RPMI8226 (cell line): ENCODE data around the gene UBA1.

ENCODE experiments used
- DNase-seq: peaks from one replicate; pipeline ENCODE4 v3.0.0-alpha.2; 2015

UBA1 gene

DNA sequence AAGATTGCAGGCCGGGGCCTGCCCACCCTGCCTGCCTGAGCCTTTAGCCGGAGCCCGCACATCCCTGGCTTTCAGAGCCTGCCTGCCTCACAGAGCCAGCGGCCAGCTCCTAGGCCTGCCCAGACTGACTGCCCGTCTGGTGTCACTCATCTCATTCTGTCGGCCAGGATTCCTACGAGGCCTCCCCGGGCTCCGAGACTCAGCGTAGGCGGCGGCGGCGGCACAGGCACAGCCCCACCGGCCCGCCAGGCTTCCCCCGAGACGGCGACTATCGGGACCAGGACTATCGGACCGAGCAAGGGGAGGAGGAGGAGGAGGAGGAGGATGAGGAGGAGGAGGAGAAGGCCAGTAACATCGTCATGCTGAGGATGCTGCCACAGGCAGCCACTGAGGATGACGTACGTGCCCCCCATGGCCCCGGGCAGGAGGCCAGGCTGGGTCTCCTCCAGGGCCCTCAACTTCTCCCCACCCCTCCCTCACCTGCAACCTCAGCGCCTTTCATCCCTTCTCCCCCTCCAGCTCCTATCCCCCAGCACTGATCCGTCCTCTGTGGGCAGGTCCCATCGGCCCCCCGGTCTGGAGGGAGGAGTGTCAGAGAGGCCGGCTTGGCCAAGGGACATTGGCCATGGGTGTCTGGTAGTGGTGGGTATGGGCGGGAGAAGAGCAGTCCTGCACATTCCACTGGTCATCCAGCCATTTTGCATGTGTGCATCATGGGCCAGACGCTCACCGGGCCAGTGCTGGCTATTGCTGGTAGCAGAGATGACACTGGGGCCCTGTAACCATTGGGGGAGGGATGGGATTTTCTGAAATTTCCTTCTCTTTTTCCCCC is 22.6 kb upstream of the UBA1 start:
- DNase-seq, result no peak

DNA sequence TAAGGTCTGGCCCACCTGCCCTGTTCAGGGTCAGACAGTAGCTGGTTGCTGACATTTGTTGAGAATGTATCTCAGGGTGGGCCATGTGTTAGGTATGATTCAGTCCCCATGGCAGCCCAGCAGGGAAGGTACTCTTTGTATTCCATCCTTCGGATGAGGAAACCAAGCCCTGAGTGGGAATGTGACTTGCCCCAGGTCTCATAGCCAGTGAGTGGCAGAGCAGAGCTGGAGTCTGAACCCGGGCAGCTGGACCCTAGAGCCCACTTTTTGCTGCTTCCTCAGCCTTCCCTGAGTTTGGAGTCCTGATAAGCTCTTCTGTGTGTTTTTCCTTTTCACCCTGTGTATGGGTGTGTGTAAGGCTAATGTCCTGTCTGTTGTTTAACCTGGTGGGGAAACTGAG is 21.6 kb upstream of the UBA1 start:
- no peak for DNase-seq

- no peak for DNase-seq
Observed at GRCh38 chrX:47172549-47172948, 21.1 kb upstream of the UBA1 start.

- DNase-seq, result no peak
Observed at GRCh38 chrX:47172971-47173792, 20.4 kb upstream of the UBA1 start.

GRCh38 chrX:47174376-47174775 is 19.3 kb upstream of the UBA1 start:
- DNase-seq, result no peak

- no peak for DNase-seq
Observed at GRCh38 chrX:47174846-47175587, 18.6 kb upstream of the UBA1 start.

- DNase-seq, result no peak
Observed at GRCh38 chrX:47175588-47175980, 18.0 kb upstream of the UBA1 start.

GRCh38 chrX:47176101-47176740 is 17.4 kb upstream of the UBA1 start:
- DNase-seq, result no peak

GRCh38 chrX:47177079-47177478 is 16.6 kb upstream of the UBA1 start:
- DNase-seq, result no peak

- DNase-seq, result no peak
Observed at GRCh38 chrX:47178337-47178736, 15.3 kb upstream of the UBA1 start.

DNA sequence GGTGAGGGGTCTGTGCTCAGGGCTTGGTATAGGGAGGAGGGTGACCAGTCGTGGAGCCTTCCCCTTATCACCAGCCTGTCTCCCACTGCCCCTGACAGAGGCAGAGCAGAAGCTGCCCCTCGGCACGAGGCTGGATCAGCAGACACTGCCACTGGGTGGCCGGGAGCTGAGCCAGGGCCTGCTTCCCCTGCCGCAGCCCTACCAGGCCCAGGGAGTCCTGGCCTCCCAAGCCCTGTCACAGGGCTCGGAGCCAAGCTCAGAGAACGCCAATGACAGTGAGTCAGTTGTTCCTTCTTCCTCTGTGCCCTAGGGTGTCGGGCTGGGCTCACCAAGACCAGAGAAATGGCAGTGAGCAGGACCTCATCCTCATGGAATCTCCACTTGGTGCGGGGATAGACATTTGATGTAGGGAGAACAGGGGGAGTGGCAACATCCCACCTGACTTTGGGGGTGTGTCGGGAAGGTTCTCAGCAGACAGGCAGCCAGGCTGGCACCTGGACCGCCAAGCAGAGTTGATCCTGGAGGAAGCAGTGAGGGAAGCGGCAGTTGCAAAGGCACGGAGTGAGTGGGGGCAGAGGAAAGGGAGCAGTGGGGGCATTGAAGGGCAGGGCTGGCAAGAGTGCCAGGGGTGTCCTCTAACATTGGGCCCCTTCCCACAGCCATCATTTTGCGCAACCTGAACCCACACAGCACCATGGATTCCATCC is 14.3 kb upstream of the UBA1 start:
- DNase-seq, result no peak

- no peak for DNase-seq
Observed at GRCh38 chrX:47179928-47180255, 13.7 kb upstream of the UBA1 start.

- DNase-seq, result no peak
Observed at GRCh38 chrX:47180346-47180745, 13.3 kb upstream of the UBA1 start.

- DNase-seq, result no peak
Observed at GRCh38 chrX:47181301-47181700, 12.3 kb upstream of the UBA1 start.

GRCh38 chrX:47182106-47182700 is 11.4 kb upstream of the UBA1 start:
- no peak for DNase-seq

- DNase-seq, result no peak
Observed at GRCh38 chrX:47184486-47184885, 9.1 kb upstream of the UBA1 start.

GRCh38 chrX:47185241-47185640 is 8.4 kb upstream of the UBA1 start:
- DNase-seq, result no peak

DNA sequence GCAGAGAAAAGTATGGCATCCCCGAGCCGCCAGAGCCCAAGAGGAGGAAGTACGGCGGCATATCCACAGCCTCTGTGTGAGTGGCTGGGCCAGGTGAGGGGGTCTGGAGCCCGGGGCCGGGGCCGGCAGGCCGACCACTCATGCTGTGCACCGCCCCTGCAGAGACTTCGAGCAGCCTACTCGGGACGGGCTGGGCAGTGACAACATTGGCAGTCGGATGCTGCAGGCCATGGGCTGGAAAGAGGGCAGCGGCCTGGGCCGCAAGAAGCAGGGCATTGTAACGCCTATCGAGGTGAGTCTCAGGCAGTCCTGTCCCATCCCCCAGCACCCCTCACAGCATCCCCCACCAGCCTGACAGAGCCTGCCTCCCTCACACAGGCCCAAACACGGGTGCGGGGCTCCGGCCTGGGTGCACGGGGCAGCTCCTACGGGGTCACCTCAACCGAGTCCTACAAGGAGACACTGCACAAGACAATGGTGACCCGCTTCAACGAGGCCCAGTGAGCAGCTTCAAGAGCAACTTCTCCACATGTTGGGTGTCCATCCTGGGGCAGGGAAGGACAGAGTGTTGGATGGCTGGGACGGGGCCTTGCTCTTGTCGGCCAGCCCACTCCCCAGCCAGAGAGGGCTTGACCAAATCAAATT is 7.4 kb upstream of the UBA1 start:
- no peak for DNase-seq

- no peak for DNase-seq
Observed at GRCh38 chrX:47187106-47187677, 6.4 kb upstream of the UBA1 start.

- DNase-seq, result no peak
Observed at GRCh38 chrX:47189906-47190305, 3.7 kb upstream of the UBA1 start.
